PC-3 (cell line): Measurements from ENCODE around the gene IFITM5.
"Not testable (repeated sequence)": the region's sequence is repeated elsewhere in the genome, so short reads cannot be mapped to it uniquely, and the experiment has no call there.

Source experiments
- EZH2 ChIP-seq: fragments of 300-600 bp; sonication (generic); IDR thresholded peaks from one replicate; pipeline ENCODE4 v1.6.1; 2017; ENCODE audit warnings: antibody characterized with exemption, mild to moderate bottlenecking, low read length; ENCODE audit not compliant: unreplicated experiment
- EZH2phosphoT487 ChIP-seq: fragments of 300-600 bp; sonication (generic); IDR thresholded peaks from 2 replicates; pipeline ENCODE4 v1.6.1; 2018; ENCODE audit warnings: mild to moderate bottlenecking, antibody characterized with exemption, low read length, borderline replicate concordance
- TF ChIP-seq, protein P1 (sequence below): fragments of 300-600 bp; sonication (generic); conservative IDR thresholded peaks from 2 replicates; pipeline ENCODE4 v1.5.1; 2017; ENCODE audit warnings: antibody characterized with exemption, low read depth, mild to moderate bottlenecking, low read length

DNA sequence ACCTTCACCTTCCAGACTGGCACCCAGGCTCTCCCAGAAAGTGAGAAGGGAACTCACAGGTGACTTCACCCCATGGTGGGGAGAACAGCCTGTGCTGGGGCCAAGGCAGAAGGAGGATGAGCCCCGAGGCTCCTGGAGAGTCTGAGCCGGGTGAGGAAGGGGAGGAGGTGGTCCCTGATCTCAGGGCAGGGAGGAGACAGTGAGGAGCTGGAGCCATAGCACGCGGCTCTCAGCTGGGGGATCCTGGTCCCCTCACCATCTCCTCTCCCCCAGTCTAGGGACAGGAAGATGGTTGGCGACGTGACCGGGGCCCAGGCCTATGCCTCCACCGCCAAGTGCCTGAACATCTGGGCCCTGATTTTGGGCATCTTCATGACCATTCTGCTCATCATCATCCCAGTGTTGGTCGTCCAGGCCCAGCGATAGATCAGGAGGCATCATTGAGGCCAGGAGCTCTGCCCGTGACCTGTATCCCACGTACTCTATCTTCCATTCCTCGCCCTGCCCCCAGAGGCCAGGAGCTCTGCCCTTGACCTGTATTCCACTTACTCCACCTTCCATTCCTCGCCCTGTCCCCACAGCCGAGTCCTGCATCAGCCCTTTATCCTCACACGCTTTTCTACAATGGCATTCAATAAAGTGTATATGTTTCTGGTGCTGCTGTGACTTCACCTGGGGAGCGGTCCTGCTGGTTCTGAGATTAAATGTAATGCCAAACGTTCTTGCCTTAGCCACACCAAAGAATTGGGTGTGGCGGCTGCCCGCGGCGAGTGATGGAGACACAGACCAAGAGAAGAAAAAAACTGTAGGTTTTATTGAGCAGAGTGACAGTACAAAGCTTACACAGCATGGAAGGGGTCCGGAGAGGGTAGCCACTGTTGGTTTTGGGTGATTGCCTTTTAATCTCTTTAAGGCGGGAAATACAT, 9.7 kb upstream of the IFITM5 start:
- not testable (repeated sequence) for TF ChIP-seq EZH2, EZH2phosphoT487
- TF ChIP-seq, protein P1, sequence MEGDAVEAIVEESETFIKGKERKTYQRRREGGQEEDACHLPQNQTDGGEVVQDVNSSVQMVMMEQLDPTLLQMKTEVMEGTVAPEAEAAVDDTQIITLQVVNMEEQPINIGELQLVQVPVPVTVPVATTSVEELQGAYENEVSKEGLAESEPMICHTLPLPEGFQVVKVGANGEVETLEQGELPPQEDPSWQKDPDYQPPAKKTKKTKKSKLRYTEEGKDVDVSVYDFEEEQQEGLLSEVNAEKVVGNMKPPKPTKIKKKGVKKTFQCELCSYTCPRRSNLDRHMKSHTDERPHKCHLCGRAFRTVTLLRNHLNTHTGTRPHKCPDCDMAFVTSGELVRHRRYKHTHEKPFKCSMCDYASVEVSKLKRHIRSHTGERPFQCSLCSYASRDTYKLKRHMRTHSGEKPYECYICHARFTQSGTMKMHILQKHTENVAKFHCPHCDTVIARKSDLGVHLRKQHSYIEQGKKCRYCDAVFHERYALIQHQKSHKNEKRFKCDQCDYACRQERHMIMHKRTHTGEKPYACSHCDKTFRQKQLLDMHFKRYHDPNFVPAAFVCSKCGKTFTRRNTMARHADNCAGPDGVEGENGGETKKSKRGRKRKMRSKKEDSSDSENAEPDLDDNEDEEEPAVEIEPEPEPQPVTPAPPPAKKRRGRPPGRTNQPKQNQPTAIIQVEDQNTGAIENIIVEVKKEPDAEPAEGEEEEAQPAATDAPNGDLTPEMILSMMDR: not testable (repeated sequence)
